GM19023 (cell line): Measurements from ENCODE around the gene GRIP2.

ENCODE experiments used
- ATAC-seq: cut with Tn5 transposase; IDR thresholded peaks from one replicate; pipeline ENCODE4 v1.9.1; 2021; ENCODE audit warnings: mild to moderate bottlenecking, moderate library complexity; ENCODE audit not compliant: unreplicated experiment

Gene GRIP2

GRCh38 chr3:14439501-14440167 is 100.5 kb downstream of the GRIP2 start:
- ATAC-seq = no peak
